BJ (cell line): ENCODE results near the gene MYO10. TPM values are rescaled to one million over a fixed set of nuclear protein-coding genes. Genes with fewer than 3 reads are reported as not detected.
"Not testable (repeated sequence)": the region's sequence is repeated elsewhere in the genome, so short reads cannot be mapped to it uniquely, and the experiment has no call there.

ENCODE experiments used
- CTCF ChIA-PET: fragments of 350-600 bp; formaldehyde crosslinking; extraction: SDS; loops from one replicate; lab custom pipeline; 2021; ENCODE audit warnings: antibody characterized with exemption, inconsistent platforms; lab: Yijun Ruan, JAX
- POLR2A ChIA-PET: fragments of 300-600 bp; sonication (Branson Sonifier 250); formaldehyde crosslinking; extraction: SDS; loops from one replicate; lab custom pipeline; 2021; ENCODE audit warnings: antibody characterized with exemption; lab: Charles Lee
- DNase-seq: peaks from one replicate; pipeline ENCODE4 v3.0.0-alpha.2; 2011; ENCODE audit warnings: low read depth
- H3K27me3 ChIP-seq: 2 replicates; pipeline ENCODE4 v1.6.0; 2011; ENCODE audit warnings: low read length; ENCODE audit not compliant: control insufficient read depth, insufficient read depth
- H3K36me3 ChIP-seq: 2 replicates; pipeline ENCODE4 v1.5.1; 2011; ENCODE audit warnings: low read length; ENCODE audit not compliant: control insufficient read depth, insufficient read depth
- H3K4me3 ChIP-seq: 2 replicates; pipeline ENCODE4 v1.5.1; 2011; ENCODE audit warnings: low read depth, mild to moderate bottlenecking, control low read depth, low read length
- CTCF ChIP-seq: IDR thresholded peaks from 2 replicates; pipeline ENCODE4 v1.5.1; 2011; ENCODE audit warnings: low read depth, mild to moderate bottlenecking, control low read depth, inconsistent platforms, low read length, moderate library complexity; ENCODE audit not compliant: insufficient read depth
- polyA plus RNA-seq: library from polyadenylated mRNA; depleted of rRNA; stranded (reverse); fragments of >200 nt; gene quantifications from 2 replicates; pipeline ENCODE4 v1.2.3, GENCODE V29; 2011

Gene MYO10
- polyA plus RNA-seq, 1 experiment: 17.1 TPM

- no peak for DNase-seq
- no peaks in the 10 kb centered on the region for H3K36me3 ChIP-seq
- H3K27me3 ChIP-seq: no peaks in the 10 kb centered on the region
- TF ChIP-seq CTCF: no peak
- H3K4me3 ChIP-seq: no peak overlapping the region
- ChIA-PET CTCF (no interaction called here), POLR2A (no interaction called here)
Observed at GRCh38 chr5:16880547-16880946, 55.5 kb downstream of the MYO10 start.

- no peaks in the 10 kb centered on the region for H3K27me3 ChIP-seq
- no peak for DNase-seq
- POLR2A ChIA-PET: no interaction called here
- no peak for TF ChIP-seq CTCF
- CTCF ChIA-PET: no interaction called here
- H3K36me3 ChIP-seq: no peaks in the 10 kb centered on the region
- no peak overlapping the region for H3K4me3 ChIP-seq
Observed at GRCh38 chr5:16879650-16880049, 56.4 kb downstream of the MYO10 start.

DNA sequence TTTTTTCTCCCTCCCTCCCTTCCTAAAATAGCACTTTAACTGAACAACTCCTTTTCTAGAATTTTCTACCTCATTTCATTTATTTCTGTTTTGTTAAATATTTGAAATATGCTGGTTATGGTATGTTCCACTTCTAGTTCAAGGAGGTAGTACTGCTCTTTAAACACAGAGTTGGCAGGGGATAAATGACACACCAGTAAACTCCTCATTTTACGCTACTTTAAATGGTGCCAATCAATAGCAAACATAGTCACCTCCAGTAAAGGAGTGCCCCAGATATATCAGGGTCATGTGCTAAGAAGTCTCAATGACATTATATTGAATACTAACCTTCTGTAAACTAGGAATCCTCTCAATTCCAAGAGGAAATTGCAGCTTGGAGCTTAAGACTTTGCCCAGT, 56.9 kb downstream of the MYO10 start:
- Histone ChIP-seq H3K36me3 (no peaks in the 10 kb centered on the region), H3K4me3 (no peak overlapping the region), H3K27me3 (no peaks in the 10 kb centered on the region)
- no peak for DNase-seq
- no peak for TF ChIP-seq CTCF
- ChIA-PET CTCF (no interaction called here), POLR2A (no interaction called here)

DNA sequence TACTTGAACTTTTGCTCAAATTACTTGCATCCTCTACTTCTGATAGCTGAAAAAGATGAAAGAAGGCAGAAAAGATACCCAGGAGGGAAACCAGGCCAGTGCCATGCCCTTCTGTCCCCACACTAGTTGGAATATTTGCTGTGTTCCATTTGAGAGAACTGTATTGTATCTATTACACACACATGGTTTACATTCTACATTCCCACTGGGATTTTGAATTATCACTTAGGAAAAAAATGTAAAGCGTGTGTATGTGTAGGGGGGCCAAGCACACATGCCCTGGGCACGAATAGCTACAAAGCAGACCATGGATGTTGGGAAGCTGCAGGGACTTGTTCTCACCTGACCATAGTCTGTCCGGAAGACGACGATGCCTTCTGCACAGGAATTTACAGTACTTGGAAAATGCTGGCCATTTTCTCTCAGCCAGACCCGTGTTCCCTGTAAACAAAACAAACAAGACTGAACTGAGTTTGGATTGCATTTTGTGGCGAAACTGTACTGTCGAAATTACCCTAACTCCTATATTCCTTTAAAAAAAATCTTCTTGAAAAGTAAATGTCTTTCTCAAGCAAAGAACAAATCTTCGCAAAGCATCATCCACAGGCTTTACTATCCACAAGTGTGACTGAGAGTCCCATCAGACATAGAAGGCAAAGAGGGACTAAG, 58.7 kb downstream of the MYO10 start:
- POLR2A ChIA-PET: no interaction called here
- Histone ChIP-seq H3K27me3 (no peaks in the 10 kb centered on the region), H3K4me3 (no peak overlapping the region), H3K36me3 (no peaks in the 10 kb centered on the region; the same call in 1 of the 2 replicates)
- CTCF ChIA-PET: no interaction called here
- TF ChIP-seq CTCF: no peak
- no peak for DNase-seq

GRCh38 chr5:16874424-16874823, 61.7 kb downstream of the MYO10 start:
- POLR2A ChIA-PET, H3K27me3 ChIP-seq, DNase-seq, H3K4me3 ChIP-seq, CTCF ChIA-PET, H3K36me3 ChIP-seq: not testable (repeated sequence)
